ENCODE data around the gene TREML1.

Gene TREML1

GRCh38 chr6:41159415-41160082 lies 5.4 kb upstream of the TREML1 start:
- Histone ChIP-seq H3F3A (ENCODE audit: control insufficient read depth, insufficient read depth) (no peaks in the 10 kb centered on the region), H3K79me2 (ENCODE audit: control insufficient read depth, low read length) (no peaks in the 10 kb centered on the region), H3K9me2 (replicated peaks; ENCODE audit: control insufficient read depth, low read length) (no peaks in the 10 kb centered on the region), H3K27me3 (ENCODE audit: control insufficient read depth, low read length) (peaks cover 3% of the 10 kb centered on the region; the same call in 1 of the 2 replicates), H3K9me3 (ENCODE audit: control insufficient read depth, insufficient read depth, low read length) (no peaks in the 10 kb centered on the region), H3K4me3 (ENCODE audit: low read length) (no peak overlapping the region), H3K27ac (ENCODE audit: low read depth, low read length) (no peak overlapping the region), H4K20me1 (ENCODE audit: control insufficient read depth, insufficient read depth, low read depth, low read length) (no peaks in the 10 kb centered on the region), H3K36me3 (ENCODE audit: control insufficient read depth, low read length) (no peaks in the 10 kb centered on the region), H3K4me1 (ENCODE audit: control insufficient read depth, low read length) (peaks cover 4% of the 10 kb centered on the region), H3K4me2 (ENCODE audit: low read length) (no peak overlapping the region)
- no peak for TF ChIP-seq CTCF (IDR thresholded peaks at IDR 0.05; ENCODE audit: low read depth, low read length, poor library complexity, severe bottlenecking)
- no peak for TF ChIP-seq EZH2phosphoT487 (IDR thresholded peaks at IDR 0.05; ENCODE audit: borderline replicate concordance, low read length)

DNA sequence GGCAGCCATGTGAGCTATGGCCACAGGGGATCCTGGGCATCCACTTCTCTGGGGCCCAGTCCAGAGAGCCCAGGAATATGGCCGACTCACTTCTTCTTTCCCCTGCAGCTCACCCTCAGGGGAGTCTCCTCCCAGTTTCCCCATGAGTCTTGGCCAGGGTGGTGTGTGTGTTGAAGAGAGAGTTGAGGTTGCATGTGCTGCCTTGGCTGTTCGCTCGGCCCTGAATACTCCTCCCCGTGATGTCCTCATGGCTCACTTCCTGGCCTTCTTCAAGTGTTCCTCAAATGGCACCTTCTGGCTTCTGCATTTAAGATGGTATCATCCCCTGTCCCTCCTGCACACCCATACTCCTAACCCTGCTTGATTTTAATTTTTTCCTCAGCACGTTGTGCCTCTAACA lies 3.2 kb upstream of the TREML1 start:
- no peaks in the 10 kb centered on the region for H3F3A ChIP-seq (ENCODE audit: control insufficient read depth, insufficient read depth)
- no peaks in the 10 kb centered on the region for H3K79me2 ChIP-seq (ENCODE audit: control insufficient read depth, low read length)
- H4K20me1 ChIP-seq (ENCODE audit: control insufficient read depth, insufficient read depth, low read depth, low read length) = no peaks in the 10 kb centered on the region
- H3K27ac ChIP-seq (ENCODE audit: low read depth, low read length) = no peak overlapping the region
- no peaks in the 10 kb centered on the region for H3K36me3 ChIP-seq (ENCODE audit: control insufficient read depth, low read length)
- no peaks in the 10 kb centered on the region for H3K9me2 ChIP-seq (replicated peaks; ENCODE audit: control insufficient read depth, low read length)
- H3K9me3 ChIP-seq (ENCODE audit: control insufficient read depth, insufficient read depth, low read length) = no peaks in the 10 kb centered on the region
- peaks cover 5% of the 10 kb centered on the region; the same call in 1 of the 2 replicates for H3K27me3 ChIP-seq (ENCODE audit: control insufficient read depth, low read length)
- no peaks in the 10 kb centered on the region for H3K4me1 ChIP-seq (ENCODE audit: control insufficient read depth, low read length)
- no peak for TF ChIP-seq CTCF (IDR thresholded peaks at IDR 0.05; ENCODE audit: low read depth, low read length, poor library complexity, severe bottlenecking)
- TF ChIP-seq EZH2phosphoT487 (IDR thresholded peaks at IDR 0.05; ENCODE audit: borderline replicate concordance, low read length) = no peak
- H3K4me2 ChIP-seq (ENCODE audit: low read length) = no peak overlapping the region
- H3K4me3 ChIP-seq (ENCODE audit: low read length) = no peak overlapping the region

- Histone ChIP-seq H4K20me1 (ENCODE audit: control insufficient read depth, insufficient read depth, low read depth, low read length) (no peaks in the 10 kb centered on the region), H3K4me1 (ENCODE audit: control insufficient read depth, low read length) (no peaks in the 10 kb centered on the region), H3K9me2 (replicated peaks; ENCODE audit: control insufficient read depth, low read length) (no peaks in the 10 kb centered on the region), H3K36me3 (ENCODE audit: control insufficient read depth, low read length) (no peaks in the 10 kb centered on the region), H3K4me3 (ENCODE audit: low read length) (no peak overlapping the region), H3K4me2 (ENCODE audit: low read length) (no peak overlapping the region), H3K79me2 (ENCODE audit: control insufficient read depth, low read length) (no peaks in the 10 kb centered on the region), H3K27me3 (ENCODE audit: control insufficient read depth, low read length) (peaks cover 5% of the 10 kb centered on the region; the same call in 1 of the 2 replicates), H3K9me3 (ENCODE audit: control insufficient read depth, insufficient read depth, low read length) (no peaks in the 10 kb centered on the region), H3K27ac (ENCODE audit: low read depth, low read length) (no peak overlapping the region), H3F3A (ENCODE audit: control insufficient read depth, insufficient read depth) (no peaks in the 10 kb centered on the region)
- TF ChIP-seq EZH2phosphoT487 (IDR thresholded peaks at IDR 0.05; ENCODE audit: borderline replicate concordance, low read length) (no peak), CTCF (IDR thresholded peaks at IDR 0.05; ENCODE audit: low read depth, low read length, poor library complexity, severe bottlenecking) (no peak)
Measured at GRCh38 chr6:41156771-41157170, 2.6 kb upstream of the TREML1 start.
